GM20000 (cell line): ENCODE results near the gene HECTD4.

ENCODE experiments used
- DNase-seq: peaks from one replicate; pipeline ENCODE4 v3.0.0; 2012; ENCODE audit warnings: low spot score
- CTCF ChIP-seq: IDR thresholded peaks from 2 replicates; pipeline ENCODE4 v1.5.1; 2012; ENCODE audit warnings: mild to moderate bottlenecking, control low read depth; ENCODE audit errors: extremely low read depth, missing control alignments

The HECTD4 gene

GRCh38 chr12:112180422-112180821 lies 201.8 kb downstream of the HECTD4 start:
- no peak for DNase-seq
- TF ChIP-seq CTCF: no peak

DNA sequence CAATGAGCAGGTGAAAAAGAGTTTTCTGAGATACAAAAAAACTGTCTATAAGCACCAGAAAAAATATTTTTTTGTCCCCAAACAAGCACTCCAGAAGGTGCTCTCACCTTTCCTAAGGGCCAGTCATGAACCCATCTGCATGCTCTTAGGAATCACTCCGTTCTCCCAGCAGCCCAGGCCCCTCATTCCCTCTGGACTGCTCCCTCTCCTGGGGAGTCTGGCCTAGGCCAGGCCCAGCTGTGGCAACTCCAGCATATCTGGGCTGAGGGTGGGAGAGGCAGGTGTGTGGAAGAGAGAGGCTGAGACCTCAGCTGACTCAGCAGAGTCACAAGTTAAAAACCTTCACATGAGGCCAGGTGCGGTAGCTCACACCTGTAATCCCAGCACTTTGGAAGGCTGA lies 202.3 kb downstream of the HECTD4 start:
- DNase-seq: no peak
- TF ChIP-seq CTCF: no peak

DNA sequence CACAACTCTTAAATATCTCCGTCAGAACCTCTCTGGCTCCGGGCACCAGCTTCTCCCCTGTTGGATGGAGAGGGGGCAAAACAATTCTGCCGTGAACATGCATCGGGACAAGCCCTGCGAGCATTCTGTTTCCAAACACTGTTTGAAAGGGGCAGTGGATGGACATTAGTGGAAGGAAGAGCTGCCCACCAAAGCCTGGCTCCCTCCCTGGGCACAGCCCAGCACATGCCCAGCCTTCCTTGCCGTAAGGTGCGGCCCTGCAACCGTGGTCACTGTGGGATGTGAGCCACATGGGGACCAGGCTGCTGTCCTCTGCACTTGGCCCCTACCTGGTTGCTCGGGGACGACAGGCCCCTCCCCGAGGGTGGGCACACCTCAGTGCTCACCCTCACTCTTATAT lies 202.9 kb downstream of the HECTD4 start:
- no peak for TF ChIP-seq CTCF
- no peak for DNase-seq

DNA sequence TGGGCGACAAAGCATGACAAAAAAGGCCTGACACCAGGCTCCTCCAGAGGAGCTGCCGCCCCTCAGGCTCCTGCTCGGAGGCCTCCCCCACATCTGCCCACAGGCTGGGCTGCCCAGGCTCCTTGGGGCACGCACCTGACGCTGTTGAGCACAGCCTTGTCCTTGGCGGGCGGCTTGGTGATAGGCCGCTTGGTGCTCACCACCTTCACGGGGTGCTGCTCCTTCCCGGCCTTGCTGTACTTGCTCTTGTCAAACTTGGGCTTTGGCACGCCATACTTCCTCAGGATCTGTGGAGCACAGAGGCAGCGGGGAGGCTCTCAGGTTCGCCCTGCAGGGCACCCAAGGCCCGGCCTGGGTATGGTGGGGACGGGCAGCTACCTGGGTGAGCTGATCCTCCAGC lies 203.4 kb downstream of the HECTD4 start:
- DNase-seq: no peak
- no peak for TF ChIP-seq CTCF

- no peak for TF ChIP-seq CTCF
- no peak for DNase-seq
Measured at GRCh38 chr12:112176321-112177010, 205.8 kb downstream of the HECTD4 start.

- no peak for DNase-seq
- TF ChIP-seq CTCF: no peak
Measured at GRCh38 chr12:112175361-112176155, 206.7 kb downstream of the HECTD4 start.

DNA sequence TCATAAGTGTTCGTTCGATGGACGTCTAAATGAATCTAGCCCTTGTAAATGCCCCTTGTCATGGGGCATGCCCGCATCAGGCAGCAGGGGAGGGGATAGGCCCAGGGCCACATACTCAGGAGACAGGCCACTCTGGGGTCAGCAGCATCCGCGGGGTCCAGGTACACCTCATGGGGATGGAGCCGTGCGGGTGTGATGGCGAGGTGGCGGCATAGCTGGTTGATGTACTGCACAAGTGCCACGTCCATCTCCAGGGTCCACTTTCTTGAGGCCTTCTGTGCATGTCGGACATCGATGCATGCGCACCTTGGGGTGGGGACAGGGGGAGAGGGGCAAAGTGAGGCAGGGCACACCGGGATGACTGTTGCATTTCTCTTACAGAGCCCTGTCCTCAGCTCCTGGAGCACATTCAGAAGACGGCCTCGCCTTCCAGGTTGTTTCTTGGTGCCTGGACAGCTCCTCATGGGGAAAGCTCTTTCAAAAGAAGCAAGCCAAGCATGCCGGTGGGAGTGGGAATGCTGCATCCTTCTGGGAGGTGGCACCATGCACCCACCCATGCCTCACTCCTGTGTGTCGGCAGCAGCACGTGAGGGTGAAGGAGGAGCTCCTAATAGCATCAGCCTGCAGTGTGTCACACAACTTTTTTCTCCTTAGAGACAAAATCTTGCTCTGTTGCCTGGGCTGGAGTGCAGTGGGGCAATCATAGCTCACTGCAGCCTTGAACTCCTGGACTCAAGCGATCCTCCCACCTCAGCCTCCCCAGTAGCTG lies 209.5 kb downstream of the HECTD4 start:
- no peak for DNase-seq
- TF ChIP-seq CTCF: no peak
